Measurements from ENCODE around the gene MUC5B. TPM values are rescaled to one million over a fixed set of nuclear protein-coding genes. Genes with fewer than 3 reads are reported as not detected.

MUC5B gene
- total and polyA plus RNA-seq, 2 of the 13 experiments (the other 11 are each of a cell fraction or from before 2014, with no cell fraction given) = 0.01 TPM; not detected in 1

- TF ChIP-seq MAZ (IDR thresholded peaks at IDR 0.05; ENCODE audit: borderline replicate concordance, low read depth, low read length) = no peak
- peak; percentile 41; the same call in 1 of the 2 replicates for TF ChIP-seq MAZ (CRISPR knock-in tag; IDR thresholded peaks at IDR 0.05; ENCODE audit: low read depth)
- TF ChIP-seq XRCC5 (optimal IDR thresholded peaks at IDR 0.05; ENCODE audit: low read length) = peak; percentile 50
- 0 out of 2 replicates have a peak, but pooled peaks have one; percentile 29 for TF ChIP-seq KDM3A (CRISPR knock-in tag; IDR thresholded peaks at IDR 0.05; ENCODE audit: low read depth)
- TF ChIP-seq KDM2A (CRISPR knock-in tag; IDR thresholded peaks at IDR 0.05; ENCODE audit: borderline replicate concordance, low read depth) = peak; percentile 70; the same call in 1 of the 2 replicates
- no peak for TF ChIP-seq PHF20 (CRISPR knock-in tag; IDR thresholded peaks at IDR 0.05)
- 0 out of 2 replicates have a peak, but pooled peaks have one; percentile 41 for TF ChIP-seq ZNF232 (CRISPR knock-in tag; IDR thresholded peaks at IDR 0.05; ENCODE audit: borderline replicate concordance)
- TF ChIP-seq ZFX (CRISPR knock-in tag; IDR thresholded peaks at IDR 0.05; ENCODE audit: low read depth) = peak; percentile 59
- no peak for TF ChIP-seq TP53 (CRISPR knock-in tag; conservative IDR thresholded peaks at IDR 0.05)
Measured at GRCh38 chr11:1202776-1203504, 19.9 kb upstream of the MUC5B start (continued).

DNA sequence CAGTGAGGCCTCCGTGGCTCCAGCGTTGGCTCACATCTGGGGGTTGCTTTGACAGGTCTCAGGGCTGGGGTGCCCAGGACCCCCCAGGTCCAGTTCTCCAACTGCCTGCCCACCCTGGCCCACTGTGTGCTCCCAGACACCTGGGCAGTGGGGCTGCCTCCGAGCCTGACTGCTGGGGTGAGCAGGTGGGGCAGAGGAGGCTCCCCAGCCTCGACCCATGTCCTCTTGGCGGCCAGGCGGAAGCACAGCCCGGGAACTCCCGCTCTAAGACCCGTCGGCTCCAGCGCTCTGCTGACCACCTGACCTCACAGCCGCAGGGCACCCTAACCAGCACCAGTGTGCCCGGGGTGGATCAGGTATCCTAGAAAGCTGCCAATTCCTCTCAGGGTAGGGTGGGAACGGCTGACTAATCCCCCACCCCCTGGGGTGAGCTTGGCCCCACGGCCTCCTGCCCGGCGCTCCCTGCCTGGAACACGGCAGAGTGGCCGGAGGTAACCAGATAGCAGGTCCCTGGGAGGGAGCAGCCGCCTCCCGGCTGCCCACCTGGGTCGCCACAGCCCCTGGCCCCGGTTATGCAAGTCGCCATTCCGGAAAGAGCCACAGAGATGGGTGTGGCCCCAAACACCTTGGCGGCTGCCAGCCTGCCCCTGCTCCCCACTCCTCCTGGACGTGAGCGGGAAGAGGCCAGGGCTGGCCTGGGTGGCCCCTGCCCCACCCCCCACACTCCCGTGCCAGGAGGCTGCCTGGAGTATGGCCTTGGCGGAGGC, 19.2 kb upstream of the MUC5B start:
- Histone ChIP-seq H3K9ac (ENCODE audit: insufficient read depth, low read depth, low read length) (no peak overlapping the region), H3K9me3 (ENCODE audit: low read length) (no peaks in the 10 kb centered on the region), H3K27me3 (ENCODE audit: control insufficient read depth in 1 of 2, insufficient read depth in 2 of 2, low read length in 2 of 2) (peaks cover 49 to 83% of the 10 kb centered on the region in 2 experiments), H3K36me3 (replicated peaks in 1 of 2; ENCODE audit: control insufficient read depth in 1 of 2, insufficient read depth in 2 of 2, low read length in 2 of 2) (no peaks in the 10 kb centered on the region), H3K4me3 (replicated peaks in 1 of 3; ENCODE audit: insufficient read depth in 1 of 3, low read depth in 2 of 3, low read length in 3 of 3) (no peak overlapping the region), H3K4me1 (ENCODE audit: insufficient read depth, low read length) (0 out of 2 replicates have a peak, but pooled peaks cover 5% of the 10 kb centered on the region), H3K4me2 (ENCODE audit: low read depth, low read length) (no peak overlapping the region), H3K79me2 (ENCODE audit: insufficient read depth, low read length) (no peaks in the 10 kb centered on the region), H2AFZ (ENCODE audit: low read length) (no peak overlapping the region), H3K27ac (ENCODE audit: extremely low read length, insufficient read depth, low read length) (no peak overlapping the region), H4K20me1 (ENCODE audit: insufficient read depth, low read length) (no peaks in the 10 kb centered on the region)
- intact Hi-C loops (cut with micrococcal nuclease; ENCODE audit: unreplicated experiment) (loop anchor here (1.0 to 10.0 kb wide), 3 partner anchors 30 to 311 kb away; no protein-coding TSS in a partner anchor), in situ Hi-C loops (cut with HindIII; ENCODE audit: extremely low pct_ligation_motif_present, low pct_unique_long_range_greater_than_20kb) (no loop called here)
- FAIRE-seq = no peak
- ChIA-PET POLR2A (no interaction called here), CTCF (ENCODE audit: low intra/inter-chr PET ratio, low total read pairs) (interaction anchor here (1.4 to 1.5 kb wide), 2 partner anchors 30 to 312 kb away, joined by 4 to 11 read pairs; no protein-coding TSS in a partner anchor)
- BruUV-seq (replicated peaks) = no TSS peak
- DNase-seq (ENCODE audit: low spot score) = no peak
- no peak for ATAC-seq
- WGBS (ENCODE audit: low lambda C conversion rate) = 40% methylated on average over 1 of the region's 30 CpGs
- TF ChIP-seq ZFP90 (CRISPR knock-in tag; IDR thresholded peaks at IDR 0.05; ENCODE audit: borderline replicate concordance) = no peak
- no peak for TF ChIP-seq RBM22 (optimal IDR thresholded peaks at IDR 0.05; ENCODE audit: low read length)
- no peak for TF ChIP-seq CCDC6 (CRISPR knock-in tag; IDR thresholded peaks at IDR 0.05)
- no peak for TF ChIP-seq THYN1 (CRISPR knock-in tag; IDR thresholded peaks at IDR 0.05; ENCODE audit: borderline replicate concordance, low read depth)
- TF ChIP-seq, protein P1, sequence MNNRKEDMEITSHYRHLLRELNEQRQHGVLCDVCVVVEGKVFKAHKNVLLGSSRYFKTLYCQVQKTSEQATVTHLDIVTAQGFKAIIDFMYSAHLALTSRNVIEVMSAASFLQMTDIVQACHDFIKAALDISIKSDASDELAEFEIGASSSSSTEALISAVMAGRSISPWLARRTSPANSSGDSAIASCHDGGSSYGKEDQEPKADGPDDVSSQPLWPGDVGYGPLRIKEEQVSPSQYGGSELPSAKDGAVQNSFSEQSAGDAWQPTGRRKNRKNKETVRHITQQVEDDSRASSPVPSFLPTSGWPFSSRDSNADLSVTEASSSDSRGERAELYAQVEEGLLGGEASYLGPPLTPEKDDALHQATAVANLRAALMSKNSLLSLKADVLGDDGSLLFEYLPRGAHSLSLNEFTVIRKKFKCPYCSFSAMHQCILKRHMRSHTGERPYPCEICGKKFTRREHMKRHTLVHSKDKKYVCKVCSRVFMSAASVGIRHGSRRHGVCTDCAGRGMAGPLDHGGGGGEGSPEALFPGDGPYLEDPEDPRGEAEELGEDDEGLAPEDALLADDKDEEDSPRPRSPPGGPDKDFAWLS (CRISPR knock-in tag; IDR thresholded peaks at IDR 0.05; ENCODE audit: borderline replicate concordance) = no peak
- TF ChIP-seq ZNF749 (CRISPR knock-in tag; IDR thresholded peaks at IDR 0.05; ENCODE audit: borderline replicate concordance) = no peak
- TF ChIP-seq, protein P2, sequence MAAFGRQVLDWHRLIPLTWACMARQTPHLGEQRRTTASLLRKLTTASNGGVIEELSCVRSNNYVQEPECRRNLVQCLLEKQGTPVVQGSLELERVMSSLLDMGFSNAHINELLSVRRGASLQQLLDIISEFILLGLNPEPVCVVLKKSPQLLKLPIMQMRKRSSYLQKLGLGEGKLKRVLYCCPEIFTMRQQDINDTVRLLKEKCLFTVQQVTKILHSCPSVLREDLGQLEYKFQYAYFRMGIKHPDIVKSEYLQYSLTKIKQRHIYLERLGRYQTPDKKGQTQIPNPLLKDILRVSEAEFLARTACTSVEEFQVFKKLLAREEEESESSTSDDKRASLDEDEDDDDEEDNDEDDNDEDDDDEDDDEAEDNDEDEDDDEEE (CRISPR knock-in tag; IDR thresholded peaks at IDR 0.05) = no peak

All from HepG2 (cell line).